GM21786 (cell line): ENCODE results near the gene RPS27L.
A peak's percentile ranks its signal among the peaks of the same experiment; 100 is the strongest.
"Not testable (repeated sequence)": the region's sequence is repeated elsewhere in the genome, so short reads cannot be mapped to it uniquely, and the experiment has no call there.

Source experiments
- ATAC-seq: cut with Tn5 transposase; IDR thresholded peaks from one replicate; pipeline ENCODE4 v1.9.1; 2021; ENCODE audit not compliant: unreplicated experiment

Gene RPS27L

GRCh38 chr15:63145426-63145825 lies 11.9 kb downstream of the RPS27L start:
- no peak for ATAC-seq

GRCh38 chr15:63140936-63141335 lies 16.3 kb downstream of the RPS27L start:
- ATAC-seq, result no peak

- no peak for ATAC-seq
Observed at GRCh38 chr15:63136742-63137141, 20.5 kb downstream of the RPS27L start.

GRCh38 chr15:63135804-63136203 lies 21.5 kb downstream of the RPS27L start:
- no peak for ATAC-seq

GRCh38 chr15:63135281-63135680 lies 22.0 kb downstream of the RPS27L start:
- ATAC-seq, result no peak

GRCh38 chr15:63134245-63134985 lies 22.9 kb downstream of the RPS27L start:
- no peak for ATAC-seq

- ATAC-seq, result no peak
Observed at GRCh38 chr15:63133786-63134185, 23.5 kb downstream of the RPS27L start.

GRCh38 chr15:63126726-63127125 lies 30.6 kb downstream of the RPS27L start:
- no peak for ATAC-seq

- ATAC-seq, result no peak
Observed at GRCh38 chr15:63124506-63124905, 32.8 kb downstream of the RPS27L start.

- peak; percentile 91 for ATAC-seq
Observed at GRCh38 chr15:63122002-63122875, 35.0 kb downstream of the RPS27L start.

- peak; percentile 61 for ATAC-seq
Observed at GRCh38 chr15:63121382-63122001, 35.8 kb downstream of the RPS27L start, which contains the start of gene LACTB. LACTB (plus strand) TSS chr15:63121861; CDS start chr15:63121872, 11 bp downstream.

- ATAC-seq, result no peak
Observed at GRCh38 chr15:63118854-63119253, 38.4 kb downstream of the RPS27L start.

- no peak for ATAC-seq
Observed at GRCh38 chr15:63114465-63114864, 42.8 kb downstream of the RPS27L start.

GRCh38 chr15:63112871-63113270 lies 44.4 kb downstream of the RPS27L start:
- no peak for ATAC-seq

GRCh38 chr15:63111481-63111880 lies 45.8 kb downstream of the RPS27L start:
- ATAC-seq, result no peak

- no peak for ATAC-seq
Observed at GRCh38 chr15:63110428-63111026, 46.8 kb downstream of the RPS27L start.

GRCh38 chr15:63109920-63110319 lies 47.4 kb downstream of the RPS27L start:
- ATAC-seq, result no peak

- no peak for ATAC-seq
Observed at GRCh38 chr15:63109498-63109897, 47.8 kb downstream of the RPS27L start.

GRCh38 chr15:63107895-63108546 lies 49.3 kb downstream of the RPS27L start:
- ATAC-seq, result no peak

GRCh38 chr15:63105354-63105753 lies 51.9 kb downstream of the RPS27L start:
- ATAC-seq, result not testable (repeated sequence)

GRCh38 chr15:63104727-63105126 lies 52.5 kb downstream of the RPS27L start:
- ATAC-seq, result no peak
